ENCODE data around the gene THAP5. TPM values are rescaled to one million over a fixed set of nuclear protein-coding genes. Genes with fewer than 3 reads are reported as not detected.

The THAP5 gene
- total RNA-seq, 2 experiments from 2014 or later, result 11.7 to 12.6 TPM

DNA sequence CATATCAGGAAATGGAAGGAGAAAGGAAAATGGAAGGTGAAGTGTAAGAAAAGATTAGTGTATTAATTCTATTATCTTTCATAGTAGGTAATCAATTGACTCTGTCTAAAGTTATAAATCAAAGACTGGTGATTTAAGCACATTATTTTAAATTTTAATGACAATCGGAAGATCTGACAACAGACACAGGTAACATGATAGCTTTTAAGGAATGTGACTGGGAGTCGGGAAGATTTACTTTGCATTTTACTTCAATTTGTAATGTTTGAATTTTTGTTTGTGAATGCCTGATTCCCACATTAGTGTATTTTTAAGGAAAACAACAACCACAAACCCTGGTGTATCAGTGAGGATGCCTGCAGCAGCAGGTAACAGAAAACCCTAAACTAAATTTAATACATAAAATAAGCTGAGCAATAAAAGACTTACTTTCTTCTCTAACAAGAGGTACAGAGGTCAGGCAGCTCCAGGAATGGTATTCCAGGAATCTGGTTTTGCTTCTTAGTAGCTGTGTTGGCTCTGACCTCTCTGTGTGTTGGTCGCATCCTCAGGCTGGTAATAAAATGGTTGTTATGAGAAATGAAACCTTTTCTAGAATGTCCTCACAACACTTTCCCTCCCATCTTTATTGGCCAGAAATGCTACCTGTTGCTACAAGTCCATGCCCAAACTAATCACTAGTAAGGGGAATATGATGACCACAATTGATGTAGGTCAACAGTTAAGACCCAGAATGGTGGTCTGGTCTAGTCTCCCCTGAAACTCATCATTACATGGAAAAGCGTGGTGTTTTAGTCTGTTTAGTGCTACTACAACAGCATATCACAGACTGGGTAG lies 12.4 kb upstream of the THAP5 start:
- no peak for ATAC-seq (ENCODE audit: poor library complexity)
- ChIA-PET CTCF (interaction anchor here (1.4 kb wide), 1 partner anchor 10 kb away, joined by 3 read pairs; no protein-coding TSS in a partner anchor), POLR2A (no interaction called here)
- Histone ChIP-seq H3K4me1 (ENCODE audit: insufficient read depth, low read length) (no peaks in the 10 kb centered on the region), H3K9me3 (ENCODE audit: control insufficient read depth in 1 of 2, insufficient read depth in 1 of 2, low read length in 2 of 2) (peaks cover 0 to 12% of the 10 kb centered on the region in 2 experiments), H3K27ac (ENCODE audit: low read depth in 1 of 2, low read length in 2 of 2) (no peak overlapping the region), H3K36me3 (ENCODE audit: insufficient read depth, low read length) (peaks cover 11% of the 10 kb centered on the region), H3K27me3 (ENCODE audit: control insufficient read depth in 1 of 2, insufficient read depth in 2 of 2, low read length in 2 of 2) (no peaks in the 10 kb centered on the region), H3K4me3 (ENCODE audit: low read length) (no peak overlapping the region)
- H3K27me3 Mint-ChIP-seq, result no peaks in the 10 kb centered on the region
- H3K27ac Mint-ChIP-seq, result no peak overlapping the region
- peaks cover 33% of the 10 kb centered on the region for H3K36me3 Mint-ChIP-seq (ENCODE audit: low read depth)
- DNase-seq, result no peak
- TF ChIP-seq, protein P1, sequence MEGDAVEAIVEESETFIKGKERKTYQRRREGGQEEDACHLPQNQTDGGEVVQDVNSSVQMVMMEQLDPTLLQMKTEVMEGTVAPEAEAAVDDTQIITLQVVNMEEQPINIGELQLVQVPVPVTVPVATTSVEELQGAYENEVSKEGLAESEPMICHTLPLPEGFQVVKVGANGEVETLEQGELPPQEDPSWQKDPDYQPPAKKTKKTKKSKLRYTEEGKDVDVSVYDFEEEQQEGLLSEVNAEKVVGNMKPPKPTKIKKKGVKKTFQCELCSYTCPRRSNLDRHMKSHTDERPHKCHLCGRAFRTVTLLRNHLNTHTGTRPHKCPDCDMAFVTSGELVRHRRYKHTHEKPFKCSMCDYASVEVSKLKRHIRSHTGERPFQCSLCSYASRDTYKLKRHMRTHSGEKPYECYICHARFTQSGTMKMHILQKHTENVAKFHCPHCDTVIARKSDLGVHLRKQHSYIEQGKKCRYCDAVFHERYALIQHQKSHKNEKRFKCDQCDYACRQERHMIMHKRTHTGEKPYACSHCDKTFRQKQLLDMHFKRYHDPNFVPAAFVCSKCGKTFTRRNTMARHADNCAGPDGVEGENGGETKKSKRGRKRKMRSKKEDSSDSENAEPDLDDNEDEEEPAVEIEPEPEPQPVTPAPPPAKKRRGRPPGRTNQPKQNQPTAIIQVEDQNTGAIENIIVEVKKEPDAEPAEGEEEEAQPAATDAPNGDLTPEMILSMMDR (IDR thresholded peaks at IDR 0.05), result no peak
- H3K4me1 Mint-ChIP-seq (ENCODE audit: low read depth), result peaks cover 2% of the 10 kb centered on the region
- H3K9me3 Mint-ChIP-seq, result peaks cover 2% of the 10 kb centered on the region
- no peak overlapping the region for H3K4me3 Mint-ChIP-seq
- intact Hi-C loops (cut with DNase I, micrococcal nuclease), result no loop called here

DNA sequence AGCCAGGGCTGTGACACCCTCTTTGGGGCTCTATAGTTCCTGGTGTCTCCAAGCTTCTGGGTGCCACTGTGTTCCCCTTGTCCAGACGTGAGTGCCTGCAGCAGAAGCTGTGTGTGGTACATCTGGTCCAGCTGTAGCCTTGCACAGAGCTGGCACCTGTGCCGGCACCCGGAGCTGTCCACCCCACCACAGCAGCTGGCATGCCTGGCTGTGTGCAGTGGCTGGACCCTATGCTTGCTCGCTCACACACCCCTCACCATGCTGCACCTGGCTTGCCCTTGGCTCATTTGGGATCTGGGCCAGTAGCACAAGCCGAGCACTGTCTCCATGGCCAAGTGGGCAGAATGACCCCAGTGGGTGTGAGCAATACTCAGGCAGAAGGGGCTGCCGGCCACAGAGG lies 10.8 kb upstream of the THAP5 start:
- H3K9me3 ChIP-seq (ENCODE audit: control insufficient read depth in 1 of 2, insufficient read depth in 1 of 2, low read length in 2 of 2), result peaks cover 0 to 12% of the 10 kb centered on the region in 2 experiments
- Mint-ChIP-seq H3K9me3 (peaks cover 2% of the 10 kb centered on the region), H3K27me3 (no peaks in the 10 kb centered on the region), H3K27ac (no peak overlapping the region), H3K4me1 (ENCODE audit: low read depth) (peaks cover 12% of the 10 kb centered on the region), H3K4me3 (no peak overlapping the region), H3K36me3 (ENCODE audit: low read depth) (peaks cover 48% of the 10 kb centered on the region)
- no peaks in the 10 kb centered on the region for H3K27me3 ChIP-seq (ENCODE audit: control insufficient read depth in 1 of 2, insufficient read depth in 2 of 2, low read length in 2 of 2)
- intact Hi-C loops (cut with DNase I, micrococcal nuclease), result no loop called here
- ChIA-PET CTCF (no interaction called here), POLR2A (no interaction called here)
- no peak overlapping the region for H3K27ac ChIP-seq (ENCODE audit: low read depth in 1 of 2, low read length in 2 of 2)
- H3K4me3 ChIP-seq (ENCODE audit: low read length), result no peak overlapping the region
- DNase-seq (no peak), ATAC-seq (ENCODE audit: poor library complexity) (no peak)
- peaks cover 19% of the 10 kb centered on the region for H3K36me3 ChIP-seq (ENCODE audit: insufficient read depth, low read length)
- TF ChIP-seq, protein P1 (IDR thresholded peaks at IDR 0.05), result no peak
- peaks cover under 1% of the 10 kb centered on the region for H3K4me1 ChIP-seq (ENCODE audit: insufficient read depth, low read length)

DNA sequence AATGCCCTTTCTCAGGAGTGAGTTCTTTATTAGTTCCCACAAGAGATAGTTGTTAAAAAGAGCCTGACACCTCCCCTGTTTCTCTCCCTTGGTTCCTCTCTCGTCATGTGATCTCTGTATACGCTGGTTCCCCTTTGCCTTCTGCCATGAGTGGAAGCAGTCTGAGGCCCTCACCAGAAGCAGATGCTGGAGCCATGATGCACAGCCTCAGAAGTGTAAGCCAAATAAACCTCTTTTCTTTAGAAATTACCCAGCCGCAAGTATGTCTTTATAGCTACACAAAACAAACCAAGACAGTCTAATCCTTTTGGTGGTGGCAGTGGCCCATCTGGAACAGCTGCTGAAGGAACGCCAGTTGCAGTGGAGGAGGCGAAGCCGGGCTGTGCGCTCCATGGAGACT lies 9.4 kb upstream of the THAP5 start:
- intact Hi-C loops (cut with DNase I, micrococcal nuclease), result no loop called here
- peaks cover 16% of the 10 kb centered on the region for H3K4me1 Mint-ChIP-seq (ENCODE audit: low read depth)
- H3K27me3 Mint-ChIP-seq, result no peaks in the 10 kb centered on the region
- H3K27ac Mint-ChIP-seq, result no peak overlapping the region
- CTCF ChIA-PET, result no interaction called here
- Histone ChIP-seq H3K27ac (ENCODE audit: low read depth in 1 of 2, low read length in 2 of 2) (no peak overlapping the region), H3K27me3 (ENCODE audit: control insufficient read depth in 1 of 2, insufficient read depth in 2 of 2, low read length in 2 of 2) (no peaks in the 10 kb centered on the region), H3K9me3 (ENCODE audit: control insufficient read depth in 1 of 2, insufficient read depth in 1 of 2, low read length in 2 of 2) (peaks cover 0 to 12% of the 10 kb centered on the region in 2 experiments), H3K4me3 (ENCODE audit: low read length) (no peak overlapping the region), H3K4me1 (ENCODE audit: insufficient read depth, low read length) (peaks cover 3% of the 10 kb centered on the region), H3K36me3 (ENCODE audit: insufficient read depth, low read length) (peaks cover 30% of the 10 kb centered on the region)
- POLR2A ChIA-PET, result interaction anchor here (0.8 kb wide), 1 partner anchor 9 kb away, joined by 4 read pairs; the partner anchor contains the start of genes DNAJB9 and THAP5
- H3K36me3 Mint-ChIP-seq (ENCODE audit: low read depth), result peaks cover 62% of the 10 kb centered on the region
- DNase-seq (no peak), ATAC-seq (ENCODE audit: poor library complexity) (no peak)
- no peak overlapping the region for H3K4me3 Mint-ChIP-seq
- H3K9me3 Mint-ChIP-seq, result peaks cover 2% of the 10 kb centered on the region
- TF ChIP-seq, protein P1 (IDR thresholded peaks at IDR 0.05), result no peak
